ENCODE measurements around the gene DOLK.
A peak's percentile ranks its signal among the peaks of the same experiment; 100 is the strongest.
"Not testable (repeated sequence)": the region's sequence is repeated elsewhere in the genome, so short reads cannot be mapped to it uniquely, and the experiment has no call there.

The DOLK gene

GRCh38 chr9:128947527-128948301, at the start of gene DOLK, which contains the start of gene NUP188:
Gene DOLK, minus strand, starts transcription at chr9:128947603. Its CDS starts 300 bp downstream, at chr9:128947303.
Gene NUP188, plus strand, starts transcription at chr9:128947699. Its CDS starts 21 bp downstream, at chr9:128947720.
- DNase-seq (ENCODE audit: low read depth), result peak; percentile 99

- no peak for DNase-seq (ENCODE audit: low read depth)
These were observed 48.4 kb upstream of the DOLK start for GRCh38 chr9:128995791-128996190.

DNA sequence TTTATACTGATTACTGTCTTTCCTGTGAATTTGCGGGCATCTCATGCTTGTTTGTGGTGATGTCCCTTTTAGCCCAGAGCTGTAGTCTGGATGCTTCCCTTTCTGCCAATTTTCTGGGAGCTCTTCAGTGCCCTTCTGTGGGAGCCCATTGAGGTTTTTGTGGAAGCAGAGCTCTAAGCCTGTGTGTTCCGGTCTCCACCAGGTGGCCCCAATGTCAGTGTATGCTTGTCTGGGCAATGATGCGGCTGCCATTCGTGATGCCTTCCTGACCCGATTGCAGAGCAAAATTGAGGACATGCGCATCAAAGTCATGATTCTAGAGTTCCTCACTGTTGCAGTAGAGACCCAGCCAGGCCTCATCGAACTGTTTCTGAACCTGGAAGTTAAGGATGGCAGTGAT, 45.6 kb upstream of the DOLK start:
- no peak for DNase-seq (ENCODE audit: low read depth)

- DNase-seq (ENCODE audit: low read depth), result no peak
These were observed 40.4 kb upstream of the DOLK start for GRCh38 chr9:128987805-128988204.

- no peak for DNase-seq (ENCODE audit: low read depth)
These were observed 39.3 kb upstream of the DOLK start for GRCh38 chr9:128986671-128987070.

- DNase-seq (ENCODE audit: low read depth), result no peak
These were observed 36.1 kb upstream of the DOLK start for GRCh38 chr9:128983536-128983935.

DNA sequence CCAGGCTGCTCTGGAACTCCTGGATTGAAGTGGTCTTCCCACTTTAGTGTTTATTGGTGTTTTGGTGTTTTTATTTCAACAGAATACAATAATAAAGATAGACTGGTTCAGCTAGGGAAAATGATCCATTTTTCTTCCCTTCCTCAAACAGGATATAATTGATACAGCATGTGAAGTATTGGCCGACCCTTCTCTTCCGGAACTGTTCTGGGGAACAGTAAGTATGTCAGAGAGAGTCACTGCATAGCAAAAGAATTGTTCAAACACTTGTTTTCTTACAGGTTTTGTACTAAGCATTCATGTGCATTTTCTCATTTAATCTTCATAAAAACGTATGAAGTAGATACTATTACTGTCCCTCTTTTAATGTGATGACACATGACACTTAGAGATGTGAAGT, 31.7 kb upstream of the DOLK start:
- no peak for DNase-seq (ENCODE audit: low read depth)

DNA sequence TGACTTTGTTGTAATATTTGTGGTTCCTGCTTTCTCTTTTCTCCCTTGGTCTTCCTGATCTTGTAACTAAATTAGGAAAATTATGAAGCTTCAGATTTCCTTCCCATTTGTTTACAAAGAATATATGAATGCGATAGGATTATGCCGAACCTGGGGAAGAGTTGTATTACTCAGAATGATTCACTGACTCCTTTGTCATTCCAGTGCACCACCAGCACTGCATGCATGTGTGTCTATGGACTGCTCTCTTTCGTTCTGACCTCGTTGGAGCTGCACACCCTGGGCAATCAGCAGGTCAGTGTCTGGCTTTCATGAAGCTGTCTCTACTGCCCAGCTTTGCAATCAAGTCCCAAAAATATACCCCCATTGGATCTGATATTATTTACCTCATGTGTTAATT, 25.6 kb upstream of the DOLK start:
- DNase-seq (ENCODE audit: low read depth), result no peak

- no peak for DNase-seq (ENCODE audit: low read depth)
These were observed 22.1 kb upstream of the DOLK start for GRCh38 chr9:128969491-128969890.

DNA sequence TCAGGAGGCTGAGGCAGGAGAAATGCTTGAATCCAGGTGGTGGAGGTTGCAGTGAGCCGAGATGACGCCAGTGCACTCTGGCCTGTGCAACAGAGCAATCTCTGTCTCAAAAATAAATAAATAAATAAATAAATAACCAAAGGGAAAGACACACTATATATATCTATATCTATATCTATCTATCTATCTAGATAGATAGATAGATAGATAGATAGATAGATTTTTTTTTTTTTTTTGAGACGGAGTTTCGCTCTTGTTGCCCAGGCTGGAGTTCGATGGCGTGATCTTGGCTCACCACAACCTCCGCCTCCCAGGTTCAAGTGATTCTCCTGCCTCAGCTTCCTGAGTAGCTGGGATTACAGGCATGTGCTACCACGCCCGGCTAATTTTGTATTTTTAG, 14.0 kb upstream of the DOLK start:
- not testable (repeated sequence) for DNase-seq (ENCODE audit: low read depth)

DNA sequence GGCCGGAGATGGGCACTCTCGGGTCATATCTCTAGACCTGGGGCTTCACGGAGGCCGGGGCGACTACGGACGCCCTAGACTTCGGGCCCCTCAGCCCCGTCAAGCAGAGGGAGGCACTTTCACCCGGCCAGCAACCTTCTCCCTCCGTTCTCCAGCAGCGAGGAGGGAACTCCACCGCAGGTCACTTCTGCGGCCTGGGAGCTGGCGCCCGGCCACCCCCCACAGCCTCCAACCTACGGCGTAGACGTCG, 201 bp downstream of the DOLK start:
- no peak for DNase-seq (ENCODE audit: low read depth)

- DNase-seq (ENCODE audit: low read depth), result no peak
These were observed 679 bp downstream of the DOLK start for GRCh38 chr9:128946571-128947276.

- no peak for DNase-seq (ENCODE audit: low read depth)
These were observed 1.5 kb downstream of the DOLK start for GRCh38 chr9:128945798-128946501.

DNA sequence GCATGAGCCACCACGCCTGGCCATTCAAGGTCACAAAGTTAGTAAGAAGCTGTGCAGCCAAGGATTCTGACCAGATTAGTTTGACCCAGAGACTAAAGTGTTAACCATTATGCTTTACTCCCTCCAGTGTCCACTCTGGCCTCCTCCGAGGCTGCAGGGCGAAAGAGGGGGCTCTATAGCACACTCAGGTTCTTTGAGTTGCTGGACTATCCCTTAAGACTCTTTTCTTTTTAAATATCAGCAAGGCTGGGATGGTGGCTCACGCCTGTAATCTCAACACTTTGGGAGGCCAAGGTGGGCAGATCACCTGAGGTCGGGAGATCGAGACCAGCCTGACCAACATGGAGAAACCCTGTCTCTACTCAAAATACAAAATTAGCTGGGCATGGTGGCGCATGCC, 2.4 kb downstream of the DOLK start:
- DNase-seq (ENCODE audit: low read depth), result not testable (repeated sequence)

- no peak for DNase-seq (ENCODE audit: low read depth)
These were observed 3.4 kb downstream of the DOLK start for GRCh38 chr9:128943832-128944620.

- no peak for DNase-seq (ENCODE audit: low read depth)
These were observed 6.3 kb downstream of the DOLK start for GRCh38 chr9:128940946-128941755.

- no peak for DNase-seq (ENCODE audit: low read depth)
These were observed 7.0 kb downstream of the DOLK start for GRCh38 chr9:128940271-128940921.

- no peak for DNase-seq (ENCODE audit: low read depth)
These were observed 9.9 kb downstream of the DOLK start for GRCh38 chr9:128937310-128938165.

GRCh38 chr9:128936171-128936865, 11.1 kb downstream of the DOLK start:
- no peak for DNase-seq (ENCODE audit: low read depth)
